ENCODE data around the gene ADGRG3.

GRCh38 chr16:57732714-57733113 lies 64.6 kb downstream of the ADGRG3 start:
- no peak for TF ChIP-seq CTCF (IDR thresholded peaks at IDR 0.05; ENCODE audit: control extremely low read depth in 1 of 3, insufficient read depth in 1 of 3, low read depth in 1 of 3, low read length in 3 of 3)
- TF ChIP-seq POLR2AphosphoS5 (IDR thresholded peaks at IDR 0.05; ENCODE audit: low read depth, low read length), result no peak
- TF ChIP-seq EZH2 (IDR thresholded peaks at IDR 0.05; ENCODE audit: low read depth, low read length, severe bottlenecking), result no peak
- TF ChIP-seq, protein P1, sequence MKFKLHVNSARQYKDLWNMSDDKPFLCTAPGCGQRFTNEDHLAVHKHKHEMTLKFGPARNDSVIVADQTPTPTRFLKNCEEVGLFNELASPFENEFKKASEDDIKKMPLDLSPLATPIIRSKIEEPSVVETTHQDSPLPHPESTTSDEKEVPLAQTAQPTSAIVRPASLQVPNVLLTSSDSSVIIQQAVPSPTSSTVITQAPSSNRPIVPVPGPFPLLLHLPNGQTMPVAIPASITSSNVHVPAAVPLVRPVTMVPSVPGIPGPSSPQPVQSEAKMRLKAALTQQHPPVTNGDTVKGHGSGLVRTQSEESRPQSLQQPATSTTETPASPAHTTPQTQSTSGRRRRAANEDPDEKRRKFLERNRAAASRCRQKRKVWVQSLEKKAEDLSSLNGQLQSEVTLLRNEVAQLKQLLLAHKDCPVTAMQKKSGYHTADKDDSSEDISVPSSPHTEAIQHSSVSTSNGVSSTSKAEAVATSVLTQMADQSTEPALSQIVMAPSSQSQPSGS (IDR thresholded peaks at IDR 0.05; ENCODE audit: low read length), result no peak
- TF ChIP-seq EP300 (IDR thresholded peaks at IDR 0.05; ENCODE audit: borderline replicate concordance in 1 of 2, low read depth in 2 of 2, low read length in 2 of 2), result no peak
- no peak for TF ChIP-seq POLR2A (IDR thresholded peaks at IDR 0.05; ENCODE audit: control extremely low read depth in 1 of 2, low read depth in 2 of 2, low read length in 2 of 2)
- TF ChIP-seq ZNF274 (IDR thresholded peaks at IDR 0.05; ENCODE audit: borderline replicate concordance, extremely low read depth, low read length), result no peak
- TF ChIP-seq CBX5 (IDR thresholded peaks at IDR 0.05; ENCODE audit: low read depth, low read length), result no peak
- no peak for TF ChIP-seq USF2 (IDR thresholded peaks at IDR 0.05; ENCODE audit: low read length)
- TF ChIP-seq TCF12 (IDR thresholded peaks at IDR 0.05; ENCODE audit: low read depth, low read length), result no peak
- TF ChIP-seq JUND (IDR thresholded peaks at IDR 0.05; ENCODE audit: low read length), result no peak
- no peak for TF ChIP-seq KDM1A (IDR thresholded peaks at IDR 0.05; ENCODE audit: borderline replicate concordance, low read length)
- no peak for TF ChIP-seq GABPA (IDR thresholded peaks at IDR 0.05; ENCODE audit: borderline replicate concordance, insufficient read depth, low read length)
